ENCODE measurements around the gene ZNF608.
A peak's percentile ranks its signal among the peaks of the same experiment; 100 is the strongest.

The ZNF608 gene

GRCh38 chr5:124745928-124746915, at the start of gene ZNF608:
Gene ZNF608 (minus strand): TSS chr5:124746639. CDS start chr5:124744989, 1,650 bp downstream.
- Histone ChIP-seq H3K79me2 (peaks cover 9% of the 10 kb centered on the region), H3K36me3 (ENCODE audit: control insufficient read depth, insufficient read depth, low read length) (no peaks in the 10 kb centered on the region), H3K4me1 (peaks cover 14% of the 10 kb centered on the region), H2AFZ (peak within 1 kb of the TSS; percentile 80), H3K27me3 (ENCODE audit: control insufficient read depth, insufficient read depth, low read length) (no peaks in the 10 kb centered on the region), H3K9ac (peak within 1 kb of the TSS; percentile 81), H3K27ac (peak within 1 kb of the TSS; percentile 98), H3K4me3 (ENCODE audit: low read depth, low read length) (peak within 1 kb of the TSS; percentile 84), H3K9me3 (ENCODE audit: control insufficient read depth, low read length) (no peaks in the 10 kb centered on the region), H3K4me2 (ENCODE audit: low read length) (peak within 1 kb of the TSS; percentile 96)
- TF ChIP-seq, protein P1, sequence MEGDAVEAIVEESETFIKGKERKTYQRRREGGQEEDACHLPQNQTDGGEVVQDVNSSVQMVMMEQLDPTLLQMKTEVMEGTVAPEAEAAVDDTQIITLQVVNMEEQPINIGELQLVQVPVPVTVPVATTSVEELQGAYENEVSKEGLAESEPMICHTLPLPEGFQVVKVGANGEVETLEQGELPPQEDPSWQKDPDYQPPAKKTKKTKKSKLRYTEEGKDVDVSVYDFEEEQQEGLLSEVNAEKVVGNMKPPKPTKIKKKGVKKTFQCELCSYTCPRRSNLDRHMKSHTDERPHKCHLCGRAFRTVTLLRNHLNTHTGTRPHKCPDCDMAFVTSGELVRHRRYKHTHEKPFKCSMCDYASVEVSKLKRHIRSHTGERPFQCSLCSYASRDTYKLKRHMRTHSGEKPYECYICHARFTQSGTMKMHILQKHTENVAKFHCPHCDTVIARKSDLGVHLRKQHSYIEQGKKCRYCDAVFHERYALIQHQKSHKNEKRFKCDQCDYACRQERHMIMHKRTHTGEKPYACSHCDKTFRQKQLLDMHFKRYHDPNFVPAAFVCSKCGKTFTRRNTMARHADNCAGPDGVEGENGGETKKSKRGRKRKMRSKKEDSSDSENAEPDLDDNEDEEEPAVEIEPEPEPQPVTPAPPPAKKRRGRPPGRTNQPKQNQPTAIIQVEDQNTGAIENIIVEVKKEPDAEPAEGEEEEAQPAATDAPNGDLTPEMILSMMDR (IDR thresholded peaks at IDR 0.05), result no peak

GRCh38 chr5:124795829-124796228, 49.4 kb upstream of the ZNF608 start:
- Histone ChIP-seq H3K9ac (no peak overlapping the region), H3K9me3 (ENCODE audit: control insufficient read depth, low read length) (no peaks in the 10 kb centered on the region), H3K27ac (no peak overlapping the region), H3K36me3 (ENCODE audit: control insufficient read depth, insufficient read depth, low read length) (no peaks in the 10 kb centered on the region), H2AFZ (no peak overlapping the region), H3K27me3 (ENCODE audit: control insufficient read depth, insufficient read depth, low read length) (no peaks in the 10 kb centered on the region), H3K4me1 (no peaks in the 10 kb centered on the region), H3K4me3 (ENCODE audit: low read depth, low read length) (no peak overlapping the region), H3K79me2 (no peaks in the 10 kb centered on the region), H3K4me2 (ENCODE audit: low read length) (no peak overlapping the region)
- TF ChIP-seq, protein P1 (IDR thresholded peaks at IDR 0.05), result no peak

GRCh38 chr5:124790895-124791732, 44.7 kb upstream of the ZNF608 start:
- Histone ChIP-seq H3K27me3 (ENCODE audit: control insufficient read depth, insufficient read depth, low read length) (no peaks in the 10 kb centered on the region), H3K79me2 (no peaks in the 10 kb centered on the region), H3K9me3 (ENCODE audit: control insufficient read depth, low read length) (no peaks in the 10 kb centered on the region), H3K4me3 (ENCODE audit: low read depth, low read length) (no peak overlapping the region), H3K27ac (no peak overlapping the region), H3K9ac (no peak overlapping the region), H3K4me2 (ENCODE audit: low read length) (no peak overlapping the region), H3K36me3 (ENCODE audit: control insufficient read depth, insufficient read depth, low read length) (no peaks in the 10 kb centered on the region), H2AFZ (no peak overlapping the region), H3K4me1 (no peaks in the 10 kb centered on the region)
- TF ChIP-seq, protein P1 (IDR thresholded peaks at IDR 0.05), result no peak

DNA sequence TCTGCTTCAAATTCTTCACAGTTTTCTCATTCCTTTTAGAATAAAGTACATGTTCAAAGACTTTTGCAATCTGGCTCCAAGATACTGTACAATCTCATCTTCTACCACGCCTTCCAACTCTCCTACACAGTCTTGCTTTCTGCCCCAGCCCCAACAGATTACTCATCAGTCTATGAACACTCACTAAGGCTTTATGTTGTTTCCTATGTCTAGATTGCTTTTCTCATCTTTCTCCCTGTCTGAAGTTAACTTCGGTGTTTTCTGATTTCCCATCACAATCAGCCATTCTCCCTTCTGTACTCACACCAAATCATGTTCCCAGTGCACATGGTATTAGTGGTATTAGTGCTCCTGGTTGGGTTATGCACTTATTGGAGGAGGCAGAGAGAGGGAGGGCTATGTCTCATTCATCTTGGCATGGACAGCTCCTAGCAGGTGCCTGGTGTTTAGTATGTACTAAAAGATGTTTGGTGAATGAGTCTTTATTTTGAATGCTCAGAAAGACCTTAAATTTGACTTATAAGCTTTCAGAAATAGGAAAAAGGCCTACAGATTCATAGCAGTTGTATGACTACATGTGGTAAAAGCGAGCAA, 44.0 kb upstream of the ZNF608 start:
- Histone ChIP-seq H3K79me2 (no peaks in the 10 kb centered on the region), H3K4me3 (ENCODE audit: low read depth, low read length) (no peak overlapping the region), H3K9me3 (ENCODE audit: control insufficient read depth, low read length) (no peaks in the 10 kb centered on the region), H3K9ac (no peak overlapping the region), H2AFZ (no peak overlapping the region), H3K27me3 (ENCODE audit: control insufficient read depth, insufficient read depth, low read length) (no peaks in the 10 kb centered on the region), H3K4me2 (ENCODE audit: low read length) (no peak overlapping the region), H3K4me1 (no peaks in the 10 kb centered on the region), H3K27ac (no peak overlapping the region), H3K36me3 (ENCODE audit: control insufficient read depth, insufficient read depth, low read length) (no peaks in the 10 kb centered on the region)
- TF ChIP-seq, protein P1 (IDR thresholded peaks at IDR 0.05), result no peak

Data from parathyroid adenoma (tissue), 2 donors.